Stimulated activated CD4-positive, alpha-beta T cell treated with anti-CD3 and anti-CD28 coated beads, Interleukin-1b, Interleukin-23, amount 100 ng/mL, for 4 hours (primary cell): ENCODE results near the gene KCNQ1.

Source experiments
- DNase-seq, 2 donors: peaks; one replicate each; pipeline ENCODE4 v3.0.0-alpha.2; 2020; ENCODE audit warnings: low read depth in 2 of 2

KCNQ1 gene

GRCh38 chr11:2805388-2806056 is 360.7 kb downstream of the KCNQ1 start:
- no peak for DNase-seq

DNA sequence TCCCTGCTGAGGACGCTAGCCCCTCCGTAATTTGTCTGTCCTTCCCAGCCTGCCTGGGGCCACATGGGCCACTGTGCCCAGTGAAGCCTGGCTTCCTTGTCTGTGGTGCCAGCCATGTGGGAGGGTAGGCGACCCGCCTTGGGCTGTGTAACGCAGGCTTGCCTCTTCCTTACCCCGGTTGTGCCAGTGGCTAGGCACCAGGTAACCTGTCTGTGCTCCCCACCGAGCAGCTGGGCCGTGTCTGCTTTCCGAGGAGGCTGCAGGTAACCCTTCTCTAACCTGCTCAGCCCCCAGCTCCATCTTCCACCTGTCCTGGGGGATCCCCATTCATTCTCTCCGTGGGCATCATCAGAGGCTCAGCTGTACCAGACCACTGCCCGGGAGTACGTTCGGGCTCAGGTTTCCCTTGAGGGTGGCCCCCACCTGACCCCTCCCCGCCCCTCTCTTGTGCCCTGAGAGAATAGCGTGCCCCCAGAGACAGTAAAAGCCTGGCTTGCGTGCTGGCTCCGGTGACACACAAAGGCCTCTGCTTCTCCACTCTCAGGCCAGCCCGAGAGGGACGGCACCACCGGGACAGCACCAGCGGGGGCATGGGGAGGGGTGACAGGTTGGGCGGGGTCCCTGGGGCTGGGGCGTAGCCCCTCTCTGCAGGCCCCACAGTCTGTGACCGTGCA is 361.7 kb downstream of the KCNQ1 start:
- no peak for DNase-seq

- no peak for DNase-seq
Observed at GRCh38 chr11:2807025-2807681, 362.3 kb downstream of the KCNQ1 start.

GRCh38 chr11:2807801-2808241 is 363.0 kb downstream of the KCNQ1 start:
- no peak for DNase-seq

DNA sequence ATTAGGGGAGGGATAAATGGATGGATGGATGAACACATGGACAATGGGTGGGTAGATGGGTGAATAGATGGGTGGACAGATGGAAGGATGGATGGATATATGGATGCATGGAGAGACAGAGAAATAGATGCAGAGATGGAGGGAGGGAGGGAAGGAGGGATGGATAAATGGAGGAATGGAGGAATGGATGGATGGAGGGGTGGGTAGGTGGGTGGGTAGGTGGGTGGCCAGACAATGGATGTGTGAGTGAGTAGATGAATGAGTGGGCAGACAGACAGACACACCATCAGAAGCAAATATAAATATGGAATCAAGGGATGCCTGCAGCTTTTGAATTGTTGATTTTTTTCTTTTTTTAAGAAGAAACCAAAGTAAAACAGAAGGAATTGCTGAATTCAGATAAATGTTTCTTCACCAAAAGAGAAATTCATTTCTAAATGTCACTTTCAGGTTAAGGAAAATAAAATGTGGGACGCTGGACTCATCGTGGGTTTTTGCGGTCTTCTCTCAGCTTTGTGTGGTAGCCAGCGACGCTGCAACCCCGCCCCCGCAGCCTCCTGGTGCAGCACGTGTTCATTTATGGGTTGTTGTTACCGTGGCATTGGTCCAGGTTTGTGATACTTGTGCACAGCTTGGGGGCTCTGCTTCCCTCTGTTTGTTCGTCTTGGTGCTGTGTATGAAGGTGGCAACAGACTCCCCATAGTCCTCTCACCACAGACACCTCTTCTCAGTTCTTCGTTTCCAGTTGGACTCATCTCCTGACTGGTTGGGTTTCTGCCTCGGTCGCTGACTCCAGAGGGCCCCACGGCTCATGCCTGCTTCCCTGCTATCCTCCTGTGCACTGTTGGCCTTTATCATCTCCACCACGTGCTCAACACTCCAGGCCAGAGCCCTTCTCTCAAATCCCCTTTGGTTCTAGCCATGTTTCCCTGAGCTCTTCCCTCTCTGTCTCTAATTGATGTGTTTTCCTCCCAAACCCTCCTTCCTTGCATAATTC is 364.3 kb downstream of the KCNQ1 start:
- DNase-seq, result no peak

GRCh38 chr11:2809854-2810253 is 365.0 kb downstream of the KCNQ1 start:
- DNase-seq, result no peak

- DNase-seq, result no peak
Observed at GRCh38 chr11:2810411-2811205, 365.8 kb downstream of the KCNQ1 start.

DNA sequence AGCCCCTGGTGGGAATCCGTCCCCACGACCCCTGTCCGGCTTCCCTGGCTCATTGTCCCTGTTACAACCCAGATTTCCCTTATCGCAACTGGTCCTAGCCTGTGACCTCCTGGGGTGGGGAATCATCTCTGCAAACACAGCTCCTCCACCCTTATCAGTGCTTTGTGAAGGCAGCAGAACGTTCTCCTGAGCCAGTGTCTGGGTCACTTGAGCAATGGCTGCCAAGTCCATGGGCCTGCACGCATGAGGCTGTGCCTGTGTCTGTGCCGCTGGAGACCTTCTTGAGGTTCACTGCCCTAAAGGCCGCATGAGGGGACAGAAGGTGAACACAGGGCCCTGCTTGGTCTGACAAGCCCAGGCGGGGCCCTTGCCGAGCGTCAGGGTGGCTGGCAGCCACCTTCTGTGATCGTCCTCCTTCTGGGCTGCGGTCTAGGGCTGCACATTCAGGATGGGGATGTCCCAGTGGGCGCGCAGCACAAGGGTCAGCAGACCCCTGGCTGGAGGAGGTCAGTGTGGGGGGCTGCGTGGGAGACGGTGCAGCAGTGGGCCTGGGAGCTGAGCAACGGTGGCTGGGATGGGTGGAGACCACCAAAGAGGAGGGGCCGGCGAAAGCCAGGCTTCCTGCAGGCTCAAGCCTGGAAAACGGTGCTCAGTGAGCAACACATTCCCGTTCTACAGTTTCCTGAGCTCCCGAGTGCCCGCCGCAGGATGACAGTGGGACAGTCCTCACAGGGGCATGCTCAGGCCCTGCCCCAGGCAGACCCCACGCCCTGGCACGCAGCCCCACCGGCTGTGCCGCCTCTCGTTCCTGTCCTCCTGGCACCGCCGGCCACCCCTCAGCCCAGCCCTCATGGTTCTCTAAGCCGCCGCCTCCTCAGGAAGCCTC is 366.6 kb downstream of the KCNQ1 start:
- DNase-seq, result no peak

DNA sequence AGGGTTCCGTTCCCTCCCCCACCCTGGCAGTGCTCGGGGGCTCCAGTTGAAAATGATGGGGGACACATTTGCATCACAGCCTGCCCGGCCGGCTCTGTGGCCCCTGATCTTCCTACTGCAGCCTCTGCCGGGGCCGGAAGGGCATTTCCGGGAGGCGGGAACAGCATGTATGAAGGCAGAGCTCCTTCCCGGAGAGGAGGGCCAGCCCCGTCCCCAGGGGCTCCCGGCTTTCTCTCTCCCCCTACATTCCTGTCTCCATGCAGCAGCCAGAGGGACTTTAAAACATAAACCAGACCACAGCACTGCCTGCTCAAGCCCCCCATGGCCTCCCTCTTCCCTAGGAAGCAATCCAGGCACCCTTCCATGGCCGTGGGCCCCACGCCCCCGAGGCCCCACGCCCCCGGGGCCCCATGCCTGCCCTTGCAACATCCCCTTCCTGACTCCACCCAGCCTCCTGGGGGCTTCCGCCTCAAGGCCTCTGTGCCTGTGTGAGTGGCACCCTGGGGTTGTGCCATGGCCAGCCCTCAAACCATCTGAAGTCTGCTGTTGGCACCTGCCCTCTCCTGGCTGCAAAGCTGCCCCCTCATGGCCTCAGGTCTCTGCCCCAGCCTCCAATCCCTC is 367.7 kb downstream of the KCNQ1 start:
- DNase-seq, result no peak

DNA sequence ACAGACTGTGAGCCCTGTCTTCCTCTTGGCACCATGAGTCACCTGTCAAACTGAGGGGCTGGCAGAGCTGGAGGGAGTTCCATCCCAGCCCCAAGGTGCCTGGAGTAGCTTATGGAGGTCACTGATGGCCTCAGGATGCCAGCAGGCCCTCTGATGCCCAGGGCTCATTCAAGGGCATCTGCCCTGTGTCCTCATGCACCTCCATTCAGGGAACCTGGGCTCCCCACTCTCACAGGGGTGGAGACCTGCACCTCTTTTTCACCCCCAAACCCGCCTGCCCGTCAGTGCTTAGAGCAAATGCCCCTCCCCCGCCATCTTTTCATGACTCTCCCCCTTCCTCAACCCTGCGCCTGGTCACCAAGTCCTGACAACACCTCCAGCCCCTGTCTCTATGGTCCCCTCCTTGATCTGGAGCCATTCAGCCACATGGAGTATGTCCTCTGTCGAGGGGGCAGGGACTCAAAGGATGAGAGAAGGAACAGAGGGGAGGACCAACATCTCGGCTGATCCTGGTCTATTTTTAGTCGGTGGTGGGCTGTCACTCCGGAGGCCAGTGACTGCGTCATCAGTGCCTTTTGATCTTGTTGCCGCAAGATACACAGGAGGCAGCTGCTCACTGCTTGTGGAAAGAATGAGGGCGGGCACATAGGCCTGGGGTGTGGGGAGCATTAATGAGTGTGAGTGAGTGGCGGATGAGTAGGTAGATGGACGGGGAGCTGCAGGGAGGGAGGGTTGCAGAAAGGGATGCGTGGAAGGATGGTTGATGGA is 368.5 kb downstream of the KCNQ1 start:
- DNase-seq, result no peak

GRCh38 chr11:2813968-2814367 is 369.2 kb downstream of the KCNQ1 start:
- DNase-seq, result no peak

- no peak for DNase-seq
Observed at GRCh38 chr11:2814751-2815150, 369.9 kb downstream of the KCNQ1 start.

DNA sequence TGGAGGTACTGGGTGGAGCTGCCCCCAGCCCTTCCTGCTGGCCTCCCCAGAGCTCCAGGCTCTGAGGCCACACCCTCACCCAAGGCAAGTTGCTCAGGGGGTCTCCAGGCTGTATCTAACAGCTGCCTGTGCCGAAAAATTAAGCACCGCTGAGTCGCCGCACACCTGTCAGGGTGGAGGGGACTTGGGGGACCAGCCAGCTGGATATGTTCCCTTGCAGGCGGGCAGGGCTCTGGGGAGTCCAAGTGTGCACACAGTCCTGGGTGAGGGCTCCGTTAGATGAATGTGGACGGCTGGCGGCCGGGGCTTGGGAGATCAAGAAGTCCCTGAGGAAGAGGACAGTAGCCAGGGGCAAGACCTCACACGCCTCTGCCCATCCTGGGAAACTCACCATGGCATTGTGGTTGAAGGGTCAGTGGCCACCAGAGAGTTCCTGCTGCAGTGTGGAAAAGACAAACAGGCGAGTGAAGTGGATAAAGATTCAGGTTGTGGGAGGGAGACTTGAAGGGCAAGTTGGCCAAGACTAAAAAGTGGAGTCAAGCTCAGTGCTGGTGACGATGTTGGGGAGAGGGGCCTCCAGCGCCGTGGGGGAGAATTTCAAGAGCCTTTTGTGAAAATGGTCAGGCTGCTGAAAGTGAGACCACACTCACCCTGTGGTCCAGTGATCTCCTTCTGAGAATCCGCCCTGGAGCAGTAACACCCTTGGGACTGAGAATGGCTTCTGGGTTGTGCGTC is 371.1 kb downstream of the KCNQ1 start:
- no peak for DNase-seq

GRCh38 chr11:2816523-2816922 is 371.7 kb downstream of the KCNQ1 start:
- no peak for DNase-seq

- DNase-seq, result no peak
Observed at GRCh38 chr11:2816941-2817421, 372.2 kb downstream of the KCNQ1 start.

GRCh38 chr11:2817431-2817830 is 372.6 kb downstream of the KCNQ1 start:
- no peak for DNase-seq

GRCh38 chr11:2818021-2818420 is 373.2 kb downstream of the KCNQ1 start:
- no peak for DNase-seq

- no peak for DNase-seq
Observed at GRCh38 chr11:2818503-2818902, 373.7 kb downstream of the KCNQ1 start.
